Tibial nerve (tissue), 4 donors: ENCODE results near the gene ANKS1A.

Source experiments
- CTCF ChIP-seq, 5 experiments: fragments of 200-600 bp in 3 of 5; fragments of 450-650 bp in 2 of 5; sonication (generic) in 3 of 5; IDR thresholded peaks; one replicate each; pipeline ENCODE4 v1.5.1; 2016 to 2019; ENCODE audit warnings: antibody characterized with exemption in 5 of 5, mild to moderate bottlenecking in 3 of 5, moderate library complexity in 2 of 5
- EP300 ChIP-seq, 2 donors: sonication (generic); formaldehyde crosslinking; IDR thresholded peaks; one replicate each; pipeline ENCODE4 v1.6.1; 2017; ENCODE audit warnings: antibody characterized with exemption in 2 of 2, mild to moderate bottlenecking in 1 of 2
- POLR2A ChIP-seq, 2 donors: fragments of 450-650 bp; IDR thresholded peaks; one replicate each; pipeline ENCODE4 v1.6.1; 2017; ENCODE audit warnings: antibody characterized with exemption in 2 of 2, mild to moderate bottlenecking in 2 of 2, moderate library complexity in 2 of 2

GRCh38 chr6:34888514-34888856 is 570 bp upstream of the ANKS1A start:
- TF ChIP-seq CTCF (IDR thresholded peaks at IDR 0.05) (no peak), EP300 (IDR thresholded peaks at IDR 0.05) (no peak), POLR2A (IDR thresholded peaks at IDR 0.05) (no peak)
